DMS 273 (cell line): ENCODE results near the gene COL23A1.

ENCODE experiments used
- DNase-seq: peaks from one replicate; lab custom pipeline; 2025; ENCODE audit not compliant: unreplicated experiment; lab: John Stamatoyannopoulos, UW

COL23A1 gene

DNA sequence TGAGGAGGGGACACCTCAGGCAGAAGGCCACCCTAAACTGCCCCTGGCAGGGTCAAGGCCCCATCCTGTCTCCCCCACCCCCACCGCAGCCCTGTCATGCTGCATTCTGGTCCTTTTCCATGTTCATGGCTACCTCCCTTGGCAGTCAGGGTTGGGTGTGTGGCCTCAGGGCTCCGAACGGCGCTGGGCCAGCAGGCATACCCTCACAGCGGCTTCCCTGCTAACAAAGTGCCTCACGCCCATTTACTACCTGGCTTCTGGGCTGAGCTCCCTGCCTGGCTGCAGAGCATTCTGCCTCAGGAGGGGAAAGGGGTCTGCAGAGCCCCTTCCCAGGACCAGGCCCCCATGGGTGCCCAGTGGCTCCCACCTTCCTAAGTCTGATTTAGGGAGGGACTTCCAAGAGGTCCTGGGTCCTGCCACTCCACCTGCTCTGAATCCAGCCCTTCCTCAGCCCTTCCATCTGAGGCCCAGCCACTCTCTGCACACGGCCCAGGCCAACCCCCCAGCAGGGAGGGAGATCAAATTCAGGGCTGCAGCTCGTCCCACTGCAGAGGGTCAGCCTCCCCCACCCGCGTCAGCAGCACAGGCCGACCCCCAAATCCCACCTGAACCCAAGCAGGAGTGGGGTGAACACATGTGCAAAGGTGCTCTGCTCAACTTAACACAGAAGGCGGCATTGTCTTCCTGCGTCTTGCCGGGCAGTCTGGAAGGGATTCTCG lies 241.7 kb downstream of the COL23A1 start:
- DNase-seq, result no peak

DNA sequence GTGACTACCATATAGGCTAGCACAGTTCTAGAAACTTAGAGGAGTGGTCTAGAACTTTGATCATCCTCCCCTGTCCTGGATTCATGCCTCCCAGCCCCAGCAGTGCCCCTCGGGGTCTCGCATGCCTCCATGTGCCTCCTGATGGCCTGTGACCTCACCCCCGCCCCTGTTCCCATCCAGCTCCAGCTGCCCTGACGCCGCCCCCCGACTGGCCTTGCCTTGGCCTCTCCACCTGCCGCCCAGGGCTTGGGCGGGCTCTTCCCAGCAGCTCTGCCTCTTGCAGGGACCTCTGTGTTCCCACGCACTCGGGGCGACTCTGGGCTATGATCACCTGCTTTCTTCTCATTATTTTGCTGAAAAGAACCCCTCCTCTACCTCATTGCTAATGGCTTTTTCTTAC lies 242.2 kb downstream of the COL23A1 start:
- DNase-seq, result no peak

DNA sequence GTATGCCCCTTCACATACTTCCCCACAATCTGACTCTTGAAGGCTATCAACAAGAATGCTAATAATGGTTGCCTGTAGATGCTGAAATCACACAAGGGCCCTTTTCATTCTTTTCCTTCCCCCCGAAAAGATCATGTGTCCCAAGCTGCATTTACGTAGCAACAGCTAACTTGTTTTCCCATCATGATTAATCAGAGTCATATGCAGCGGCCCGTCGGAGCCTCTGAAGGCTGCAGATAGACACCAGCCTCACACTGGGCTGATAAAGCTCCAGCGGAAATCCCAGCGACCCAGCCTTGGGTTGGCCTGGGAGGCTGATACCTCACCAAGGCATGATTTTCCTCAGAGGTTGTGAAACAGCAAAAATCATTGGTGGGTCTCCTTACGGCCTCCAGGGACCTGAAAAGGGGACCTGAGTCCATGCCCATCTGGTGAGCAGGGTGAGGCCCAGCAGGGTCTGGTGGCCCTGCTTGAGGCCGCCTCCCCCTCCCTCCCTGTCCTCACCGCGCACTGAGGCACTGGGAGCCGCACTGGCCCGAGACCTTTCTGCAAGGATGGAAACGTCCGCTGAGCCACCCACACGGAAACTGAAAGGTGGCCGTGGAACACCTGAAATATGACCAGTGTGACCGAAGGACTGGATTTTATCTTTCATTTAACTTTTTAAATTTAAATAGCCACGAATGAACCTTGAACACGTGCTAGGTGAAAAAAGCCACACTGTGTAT lies 243.4 kb downstream of the COL23A1 start:
- DNase-seq, result no peak

DNA sequence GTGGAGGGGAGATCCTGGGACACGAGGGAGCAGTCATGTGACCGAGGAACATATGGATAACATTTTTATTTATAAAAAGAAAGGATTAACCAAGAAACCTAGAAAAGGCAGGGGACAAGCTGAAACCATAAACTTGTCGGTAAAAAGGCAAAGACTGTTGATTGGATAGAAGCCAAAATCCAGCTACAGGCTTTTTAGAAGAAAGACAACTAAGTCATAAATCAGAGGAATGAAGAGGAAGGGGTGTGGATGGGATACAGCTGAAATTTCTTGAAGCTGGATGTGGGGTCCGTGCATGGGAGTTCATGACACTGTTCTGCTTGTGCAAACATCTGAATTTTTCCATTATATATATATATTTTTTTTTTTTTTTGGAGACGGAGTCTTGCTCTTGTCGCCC lies 246.9 kb downstream of the COL23A1 start:
- DNase-seq, result no peak

DNA sequence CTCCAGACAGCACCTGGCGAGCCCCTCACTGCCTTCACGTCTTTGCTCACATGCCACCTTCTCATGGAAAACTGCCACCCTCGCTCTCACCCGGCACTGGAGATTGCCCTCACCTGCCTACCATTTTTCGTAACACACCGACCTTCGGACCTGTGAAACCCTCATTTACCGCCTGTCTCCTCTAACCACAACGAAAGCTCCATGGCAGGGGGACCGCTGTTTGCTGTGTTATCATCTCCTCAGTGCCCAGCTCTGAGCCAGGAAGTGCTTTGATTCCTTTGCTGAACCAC lies 248.4 kb downstream of the COL23A1 start:
- no peak for DNase-seq

DNA sequence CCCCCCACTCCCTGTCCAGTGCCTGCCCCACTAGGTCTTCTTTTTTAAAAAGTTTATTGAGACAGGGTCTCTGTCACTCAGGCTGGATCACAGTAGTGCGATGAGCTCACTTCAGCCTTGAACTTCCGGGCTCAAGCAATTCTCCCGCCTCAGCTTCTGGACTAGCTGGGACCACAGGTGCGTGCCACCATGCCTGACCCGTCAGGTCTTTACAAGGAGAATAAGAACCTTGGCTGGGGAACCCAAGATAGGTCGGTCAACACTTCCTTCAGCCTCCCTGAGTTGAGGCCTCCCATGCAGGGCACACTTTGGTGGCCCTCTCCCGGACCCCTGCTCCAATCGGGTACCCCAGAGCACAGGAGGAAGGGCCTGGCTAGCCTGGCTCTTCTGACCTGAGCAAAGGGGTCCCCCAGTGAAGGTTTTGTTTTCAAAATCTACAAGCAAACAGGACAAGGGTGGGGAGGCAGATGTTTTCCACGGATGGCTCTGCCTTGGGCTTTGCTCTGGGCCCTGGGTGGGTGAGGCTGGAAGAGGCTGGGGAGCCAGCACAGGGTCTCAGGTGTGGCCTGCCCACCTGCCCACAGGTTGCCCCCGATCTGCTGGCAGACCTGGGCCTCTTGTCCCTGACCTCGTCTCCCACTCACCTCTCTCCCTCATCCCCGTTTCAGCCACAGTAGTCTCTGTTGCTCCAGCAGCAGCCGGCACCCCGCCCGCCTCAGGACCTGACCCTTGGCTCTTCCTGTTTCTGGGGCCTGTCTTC lies 248.9 kb downstream of the COL23A1 start:
- no peak for DNase-seq

DNA sequence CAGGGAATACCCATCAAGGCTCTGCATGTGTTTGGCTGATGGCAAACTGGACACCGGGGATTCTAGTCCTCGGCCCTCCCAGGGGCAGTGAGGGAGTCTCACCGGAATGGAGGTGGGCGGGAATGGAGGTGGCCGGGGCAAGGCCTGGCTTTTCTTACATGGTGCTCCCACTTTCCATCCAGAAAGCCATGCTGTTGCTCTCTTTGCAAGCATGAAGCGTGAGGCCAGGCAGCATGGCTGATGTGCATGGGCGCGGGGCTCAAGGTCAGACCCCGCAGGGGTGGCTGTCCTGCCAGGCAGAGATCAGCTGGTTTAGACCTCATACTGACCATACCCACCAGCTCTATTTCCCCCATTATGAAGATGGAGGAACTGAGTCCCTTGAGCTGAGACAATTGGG lies 249.6 kb downstream of the COL23A1 start:
- no peak for DNase-seq

DNA sequence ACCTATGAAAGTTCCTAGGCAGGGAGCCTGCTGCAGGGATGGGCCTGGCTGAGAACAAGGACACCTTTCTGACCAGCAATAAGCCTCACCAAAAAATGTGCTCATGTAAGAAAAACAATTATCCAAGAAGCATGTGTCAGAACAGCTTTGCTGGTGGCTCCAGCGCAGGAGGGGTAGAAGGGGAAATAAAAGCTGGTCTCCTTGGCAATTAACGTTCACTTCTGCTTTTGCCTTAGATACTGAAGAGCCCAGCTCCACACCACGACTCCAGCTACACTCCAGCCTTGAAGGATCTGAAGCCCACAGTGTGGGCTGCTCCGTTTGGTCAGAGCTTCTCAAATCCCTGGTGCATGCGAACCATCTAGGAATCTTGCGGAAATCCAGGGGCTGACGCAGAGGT lies 250.0 kb downstream of the COL23A1 start:
- no peak for DNase-seq

DNA sequence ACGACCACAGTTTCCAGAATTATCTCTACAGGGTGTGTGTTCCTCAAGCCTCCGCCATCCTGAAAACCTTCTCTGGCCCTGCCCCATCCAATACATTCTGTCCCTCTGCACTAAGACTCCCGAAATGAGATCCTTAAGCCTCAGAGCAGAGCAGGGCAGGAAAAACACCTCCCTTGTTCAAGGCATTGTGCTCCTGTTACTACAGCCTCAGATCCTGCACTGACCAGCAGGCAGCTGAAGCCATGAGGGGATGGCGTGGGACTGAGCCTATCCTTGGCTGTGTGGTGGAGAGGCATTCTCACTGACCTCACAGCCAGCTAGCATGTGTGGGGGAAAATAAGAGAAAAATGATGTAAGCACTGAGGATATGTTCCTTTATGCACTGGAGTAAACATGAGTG lies 250.9 kb downstream of the COL23A1 start:
- DNase-seq, result no peak

DNA sequence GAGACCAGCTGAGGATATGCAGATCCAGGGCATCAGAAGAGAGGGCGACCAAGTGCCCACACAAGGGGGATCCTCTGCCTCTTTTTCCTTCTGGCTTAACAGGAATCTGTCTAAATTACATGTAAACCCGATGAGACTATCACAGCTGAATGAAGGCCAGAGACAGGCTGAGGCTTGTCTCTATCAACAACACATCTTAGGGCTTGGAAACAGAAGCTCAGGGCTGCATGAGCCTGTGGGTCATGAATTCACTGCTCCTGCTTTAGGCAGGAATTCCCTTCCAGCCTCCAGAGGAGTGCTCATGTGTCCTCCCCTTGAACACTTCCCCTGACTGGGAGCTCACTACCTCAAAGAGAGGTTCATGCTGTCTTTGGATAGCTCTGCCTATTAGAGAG lies 251.4 kb downstream of the COL23A1 start:
- peak; percentile 38 for DNase-seq

DNA sequence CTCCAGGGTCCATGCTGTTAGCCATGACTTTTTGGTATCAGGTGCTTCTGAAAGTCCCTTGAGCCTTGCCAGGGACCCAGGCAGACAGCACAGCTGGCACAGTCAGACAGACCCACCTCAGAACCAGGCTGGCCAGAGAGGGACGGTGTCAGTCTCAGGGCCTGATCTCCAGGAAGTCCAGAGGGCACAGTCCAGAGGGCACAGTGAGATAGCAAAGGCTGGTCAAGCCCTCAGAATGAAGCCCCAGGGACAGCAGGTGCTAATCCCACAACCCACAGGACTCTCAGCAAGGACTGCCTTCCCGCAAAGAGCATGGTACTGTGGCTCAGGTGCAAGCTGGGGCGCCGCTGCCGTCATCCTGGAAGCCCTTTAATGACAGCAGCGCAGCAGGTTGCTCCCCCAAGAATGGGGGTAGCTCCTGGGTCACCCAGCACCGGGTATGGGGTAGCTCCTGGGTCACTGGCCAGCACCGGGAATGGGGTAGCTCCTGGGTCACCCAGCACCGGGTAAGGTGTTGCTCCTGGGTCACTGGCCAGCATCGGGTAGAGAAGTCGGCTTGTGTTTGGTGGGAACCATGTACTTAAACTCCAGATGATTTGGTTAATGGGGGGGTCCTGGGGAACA lies 252.0 kb downstream of the COL23A1 start:
- no peak for DNase-seq

DNA sequence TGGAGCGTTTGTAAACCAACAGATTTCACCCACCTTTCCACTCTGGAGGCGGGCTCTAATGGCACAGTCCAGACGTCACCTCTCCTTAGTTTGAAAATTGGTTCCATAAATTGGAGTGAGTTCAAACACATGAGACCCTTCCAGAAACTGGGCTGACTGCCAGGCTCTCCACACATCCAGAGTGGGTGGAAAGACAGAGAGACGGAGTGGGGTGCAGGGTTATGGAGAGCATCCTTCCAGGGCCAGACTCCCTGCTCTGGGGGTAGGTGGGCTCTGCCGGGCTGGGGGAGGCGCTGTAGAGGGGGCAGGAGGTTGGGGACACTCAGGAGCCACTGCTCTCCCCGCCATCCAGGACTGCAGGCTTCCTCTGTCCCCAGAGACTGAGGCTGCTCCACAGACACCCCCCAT lies 252.9 kb downstream of the COL23A1 start:
- DNase-seq, result no peak

DNA sequence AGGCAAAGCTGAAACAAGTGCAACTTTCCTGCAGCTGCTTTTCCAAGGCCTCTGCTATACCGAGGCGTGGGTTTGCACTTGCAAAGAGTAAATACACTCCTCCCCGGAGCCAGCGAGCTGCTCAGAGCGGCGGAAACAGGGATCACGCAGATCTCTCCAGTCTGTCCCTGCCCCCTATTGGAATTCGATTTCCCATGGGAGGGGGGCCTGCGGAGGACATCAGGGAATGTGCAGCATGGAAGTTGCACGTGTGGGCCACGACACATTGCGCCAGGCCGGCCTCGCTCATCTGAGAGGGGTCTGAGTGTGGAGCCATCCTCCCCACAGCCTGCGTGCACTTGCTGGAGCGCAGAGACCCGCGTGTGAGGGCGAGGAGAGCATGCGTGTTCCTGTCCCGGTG lies 253.3 kb downstream of the COL23A1 start:
- DNase-seq, result no peak

DNA sequence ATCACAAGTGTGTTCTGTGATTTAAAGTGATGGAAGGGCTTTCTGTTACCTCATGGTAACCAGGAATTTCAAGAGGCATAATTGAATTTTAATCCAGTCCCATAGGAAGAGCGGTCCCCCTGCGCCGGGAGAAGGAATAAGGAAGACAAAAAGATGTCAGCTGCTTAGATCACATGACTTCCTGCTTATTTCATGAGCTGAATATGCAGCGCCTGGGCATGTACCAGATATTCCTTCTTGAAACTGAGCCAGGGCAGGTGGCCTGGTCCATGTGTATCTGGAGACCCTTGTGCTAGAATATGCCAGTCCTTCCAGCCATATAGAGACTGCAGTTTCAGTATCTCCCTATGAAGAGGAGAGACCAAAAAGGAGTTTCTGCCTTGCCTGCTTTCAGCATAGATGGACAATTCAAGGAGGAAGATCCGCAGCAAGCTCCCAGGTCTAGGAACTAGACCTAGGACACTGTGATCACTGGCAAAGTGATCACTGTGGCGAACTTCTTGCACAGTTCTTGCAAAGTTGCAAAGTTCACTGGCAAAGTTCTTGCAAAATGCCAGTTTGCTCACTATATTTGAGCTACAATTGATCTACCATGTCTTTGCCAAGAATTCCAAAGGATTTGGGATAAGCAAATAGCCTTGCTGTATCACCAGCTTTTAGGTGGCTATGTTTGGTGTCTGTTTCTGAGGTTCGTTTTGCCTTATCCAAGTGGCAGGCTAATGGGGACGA lies 254.7 kb downstream of the COL23A1 start:
- no peak for DNase-seq

DNA sequence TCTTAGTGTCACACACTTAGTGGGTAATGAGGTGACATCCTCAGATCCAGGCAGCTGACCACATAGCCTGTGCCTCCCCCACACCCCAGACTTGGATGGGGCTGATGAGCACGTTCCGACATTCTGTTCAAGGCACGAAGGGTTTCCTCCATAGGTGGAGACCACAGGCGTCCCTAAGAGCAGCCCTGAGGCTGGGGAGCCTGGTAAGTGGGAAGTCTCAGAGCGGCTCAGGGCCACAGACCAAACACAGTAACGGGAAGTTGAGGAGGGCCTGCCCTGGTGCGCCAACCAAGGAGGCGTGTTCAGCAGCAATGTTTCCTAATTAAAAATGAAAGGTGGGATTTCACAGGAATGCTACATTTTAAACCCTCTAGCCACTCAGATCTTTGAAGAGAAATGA lies 255.3 kb downstream of the COL23A1 start:
- DNase-seq, result no peak

DNA sequence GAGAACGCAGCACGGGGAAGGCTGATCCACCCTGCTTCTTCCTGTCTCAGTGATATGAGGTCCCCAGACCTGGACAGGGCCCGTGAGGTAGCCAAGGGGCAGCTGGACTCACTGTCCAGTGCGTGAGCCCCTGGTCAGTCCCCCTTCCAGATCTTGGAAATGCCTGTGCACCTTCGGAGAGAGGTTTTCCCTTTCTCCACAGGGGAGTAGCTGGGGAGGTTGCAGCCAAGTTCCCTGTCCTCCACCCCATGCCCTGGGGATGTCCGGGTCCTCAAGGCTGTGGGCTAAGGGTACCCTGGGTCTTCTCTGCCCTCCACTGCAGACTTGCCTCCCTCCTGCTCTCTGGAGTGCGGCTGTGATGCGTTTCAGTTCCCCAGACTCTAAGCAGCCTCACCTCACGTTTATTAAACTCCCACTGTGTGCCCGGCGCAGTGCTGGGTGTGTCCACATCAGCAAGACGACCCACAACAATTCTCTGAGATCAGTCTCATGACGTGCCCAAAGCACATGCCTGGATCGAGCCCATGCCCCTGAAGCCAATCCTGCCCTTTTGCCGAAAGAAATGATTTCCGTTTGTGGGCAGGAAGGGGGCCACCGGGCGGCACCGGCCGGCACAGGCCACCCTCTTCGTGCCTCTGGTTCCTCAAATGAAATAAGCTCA lies 256.2 kb downstream of the COL23A1 start:
- no peak for DNase-seq

DNA sequence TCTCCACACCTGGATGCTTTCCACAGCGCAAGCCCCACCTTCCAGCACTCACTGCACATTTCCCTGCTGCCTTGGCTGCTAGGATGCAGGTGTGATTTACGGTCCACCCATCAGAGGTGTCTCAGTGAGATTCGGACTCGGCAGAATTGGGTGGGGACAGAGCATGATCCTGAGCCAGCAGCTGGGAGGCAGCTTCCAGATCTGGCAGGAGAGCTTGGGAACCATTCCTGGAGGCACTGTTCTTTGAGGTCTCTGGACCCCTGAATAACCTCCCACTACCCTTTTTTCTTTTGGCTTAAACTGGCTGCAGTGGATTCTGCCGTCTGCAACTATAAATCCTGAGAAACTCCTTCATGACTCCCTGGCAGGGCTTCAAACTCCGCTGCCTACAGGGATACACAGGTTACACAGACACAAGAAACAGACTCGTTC lies 258.0 kb downstream of the COL23A1 start:
- DNase-seq, result no peak

DNA sequence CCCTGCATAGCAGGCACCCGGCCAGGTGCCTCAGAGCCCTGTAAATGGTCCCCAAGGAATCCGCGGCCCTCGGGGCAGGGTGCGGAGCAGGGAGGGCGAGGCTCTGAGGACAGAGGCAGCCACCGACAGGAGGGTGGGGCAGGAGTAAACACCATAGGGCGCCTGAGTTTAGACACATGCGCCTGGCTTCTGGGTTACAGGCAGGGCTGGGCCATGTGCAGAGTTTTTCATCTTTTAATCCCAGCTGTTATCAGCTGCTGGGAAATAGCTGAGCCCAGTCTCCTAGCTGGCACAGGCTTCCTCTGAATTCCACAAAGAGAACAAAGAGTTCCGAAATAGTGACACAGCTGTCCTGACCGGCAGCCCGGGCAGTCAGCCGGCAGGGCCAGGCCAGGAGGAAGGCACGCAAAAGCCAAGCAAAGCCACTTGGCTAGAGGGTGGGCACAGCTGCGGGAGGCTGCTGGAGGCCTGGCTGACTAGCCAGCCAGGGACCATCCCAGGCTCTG lies 258.6 kb downstream of the COL23A1 start:
- peak; percentile 19 for DNase-seq

DNA sequence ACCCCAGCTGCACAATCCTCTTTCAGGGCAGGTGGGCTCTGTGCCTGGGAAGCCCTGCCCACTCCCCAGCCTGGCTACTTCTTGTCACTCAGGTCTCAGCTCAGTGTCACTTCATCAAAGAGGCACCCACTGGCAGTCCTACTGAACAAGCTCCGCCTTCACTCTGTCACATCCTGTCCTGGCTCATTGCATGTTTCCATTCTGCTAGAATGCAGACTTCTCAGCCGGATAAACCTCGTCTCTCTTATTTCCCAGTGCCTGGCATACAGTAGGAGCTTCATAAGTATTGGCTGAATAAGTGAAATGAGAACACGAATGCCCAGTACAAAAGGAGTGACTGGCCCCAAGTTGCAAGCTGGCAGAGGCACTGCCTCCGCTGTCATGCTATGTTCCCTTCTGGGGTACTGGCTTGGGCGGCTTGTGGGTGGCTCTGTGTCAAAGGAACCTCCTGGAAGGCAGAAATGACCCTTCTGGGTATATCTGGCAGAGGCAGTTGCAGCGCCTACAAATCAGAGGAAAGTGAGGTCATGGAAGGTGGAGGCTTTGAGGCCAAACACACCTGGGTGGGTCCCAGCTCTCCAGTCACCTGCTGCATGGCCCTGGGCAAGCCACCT lies 259.3 kb downstream of the COL23A1 start:
- DNase-seq, result no peak
